Measurements from ENCODE around the gene BCAS1.

- TF ChIP-seq CTCF (IDR thresholded peaks at IDR 0.05) (no peak), POLR2A (IDR thresholded peaks at IDR 0.05) (no peak)
Observed at GRCh38 chr20:54110041-54110440, 39.6 kb upstream of the BCAS1 start.
